PC-9 (cell line): Measurements from ENCODE around the gene CCNL1.

Experiments
- EZH2 ChIP-seq: fragments of 200-600 bp; sonication (generic); IDR thresholded peaks from 2 replicates; pipeline ENCODE4 v1.8.0; 2017; ENCODE audit warnings: antibody characterized with exemption, low read depth
- TF ChIP-seq, protein P1 (sequence below): fragments of 200-600 bp; sonication (generic); conservative IDR thresholded peaks from 2 replicates; pipeline ENCODE4 v1.6.1; 2017; ENCODE audit warnings: mixed run types, antibody characterized with exemption, mild to moderate bottlenecking, moderate library complexity

DNA sequence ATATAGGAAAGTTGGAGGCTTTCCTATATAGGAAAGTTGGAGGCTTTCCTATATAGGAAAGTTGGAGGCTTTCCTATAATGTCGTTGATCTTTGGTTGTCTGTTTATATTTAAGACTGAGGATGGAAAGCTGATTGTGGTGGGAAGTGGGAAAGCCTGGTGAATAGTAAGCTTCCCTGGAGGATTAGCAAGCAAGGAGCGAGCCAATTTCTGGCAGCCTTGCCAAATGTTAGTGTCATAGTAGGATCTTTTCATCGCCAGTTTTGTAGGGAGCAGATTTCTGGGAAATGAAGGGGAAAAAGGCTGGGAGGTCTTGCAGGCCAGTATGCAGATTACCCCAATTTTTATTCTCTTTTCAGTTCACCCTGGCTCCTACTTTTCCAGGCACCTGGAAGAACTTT lies 39.9 kb upstream of the CCNL1 start:
- TF ChIP-seq, protein P1, sequence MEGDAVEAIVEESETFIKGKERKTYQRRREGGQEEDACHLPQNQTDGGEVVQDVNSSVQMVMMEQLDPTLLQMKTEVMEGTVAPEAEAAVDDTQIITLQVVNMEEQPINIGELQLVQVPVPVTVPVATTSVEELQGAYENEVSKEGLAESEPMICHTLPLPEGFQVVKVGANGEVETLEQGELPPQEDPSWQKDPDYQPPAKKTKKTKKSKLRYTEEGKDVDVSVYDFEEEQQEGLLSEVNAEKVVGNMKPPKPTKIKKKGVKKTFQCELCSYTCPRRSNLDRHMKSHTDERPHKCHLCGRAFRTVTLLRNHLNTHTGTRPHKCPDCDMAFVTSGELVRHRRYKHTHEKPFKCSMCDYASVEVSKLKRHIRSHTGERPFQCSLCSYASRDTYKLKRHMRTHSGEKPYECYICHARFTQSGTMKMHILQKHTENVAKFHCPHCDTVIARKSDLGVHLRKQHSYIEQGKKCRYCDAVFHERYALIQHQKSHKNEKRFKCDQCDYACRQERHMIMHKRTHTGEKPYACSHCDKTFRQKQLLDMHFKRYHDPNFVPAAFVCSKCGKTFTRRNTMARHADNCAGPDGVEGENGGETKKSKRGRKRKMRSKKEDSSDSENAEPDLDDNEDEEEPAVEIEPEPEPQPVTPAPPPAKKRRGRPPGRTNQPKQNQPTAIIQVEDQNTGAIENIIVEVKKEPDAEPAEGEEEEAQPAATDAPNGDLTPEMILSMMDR = no peak
- TF ChIP-seq EZH2 = no peak
